ENCODE measurements around the gene ZMYND10.

Gene ZMYND10

DNA sequence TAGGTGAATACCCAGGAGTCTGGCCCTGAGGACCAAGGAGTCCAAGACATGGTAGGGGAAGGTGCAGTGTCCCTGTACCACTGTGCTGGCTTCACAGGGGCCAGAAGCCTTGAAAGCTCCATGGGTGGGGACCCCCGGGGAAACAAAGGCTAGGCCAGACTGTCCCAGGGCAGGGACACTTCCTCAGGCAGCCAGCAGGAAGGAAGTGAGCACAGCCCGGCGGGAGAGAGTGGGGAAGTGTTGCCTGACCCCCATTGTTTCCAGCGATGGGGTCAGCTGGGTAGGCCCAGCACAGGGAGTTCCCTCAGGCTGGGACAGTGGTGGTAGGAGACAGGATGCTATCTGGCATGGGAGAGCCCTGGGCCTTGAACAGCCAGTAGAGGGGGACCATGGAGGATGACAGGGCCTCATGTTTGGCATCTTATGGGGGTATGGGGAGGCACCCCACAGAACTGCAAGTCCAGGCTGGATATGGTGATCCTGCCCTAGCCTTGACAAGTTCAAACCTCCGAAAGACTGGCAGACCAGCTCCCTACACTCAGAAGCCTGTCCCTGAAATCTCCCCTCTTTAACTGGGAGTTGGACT lies 21.8 kb downstream of the ZMYND10 start:
- Histone ChIP-seq H3K27ac (ENCODE audit: low read depth, low read length, severe bottlenecking) (peak overlapping the region; percentile 49), H3K4me1 (ENCODE audit: control insufficient read depth, insufficient read depth, low read length, poor library complexity, severe bottlenecking) (peaks cover 50% of the 10 kb centered on the region), H3K9me3 (ENCODE audit: control insufficient read depth, low read length) (no peaks in the 10 kb centered on the region), H3K36me3 (ENCODE audit: control insufficient read depth, insufficient read depth, low read length) (peaks cover 41% of the 10 kb centered on the region), H3K4me3 (ENCODE audit: extremely low read depth, insufficient read depth, low read length, poor library complexity, severe bottlenecking) (no peak overlapping the region)
- 78 to 82% methylated on average over 4 of the region's 5 CpGs for WGBS, 2 experiments (ENCODE audit: insufficient coverage in 2 of 2)

DNA sequence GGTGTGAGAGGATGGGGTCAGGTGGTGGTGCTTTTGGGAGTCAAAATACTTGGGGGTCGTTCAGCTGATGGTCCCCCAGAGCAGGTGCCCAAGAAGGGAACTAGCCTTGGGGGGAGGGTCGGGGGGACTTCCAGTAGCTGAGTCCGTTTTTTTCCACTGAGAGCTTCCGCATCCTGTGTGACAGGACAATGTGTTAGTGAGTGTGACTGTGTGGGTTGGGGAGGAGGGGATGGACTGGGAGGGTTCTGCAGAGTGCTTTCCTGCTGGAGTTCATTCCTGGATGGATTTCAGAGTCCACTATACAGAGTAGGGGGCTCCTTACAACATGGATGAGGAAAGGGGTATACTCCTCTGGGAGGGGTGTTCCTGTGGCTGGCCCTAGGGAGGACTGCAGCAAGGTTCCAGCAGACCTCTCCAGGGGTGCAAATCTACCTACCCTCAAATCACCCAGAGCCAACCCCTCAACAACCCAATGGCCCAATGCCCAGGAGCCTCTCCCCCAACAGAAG lies 22.4 kb downstream of the ZMYND10 start:
- Histone ChIP-seq H3K9me3 (ENCODE audit: control insufficient read depth, low read length) (no peaks in the 10 kb centered on the region), H3K4me1 (ENCODE audit: control insufficient read depth, insufficient read depth, low read length, poor library complexity, severe bottlenecking) (peaks cover 50% of the 10 kb centered on the region), H3K4me3 (ENCODE audit: extremely low read depth, insufficient read depth, low read length, poor library complexity, severe bottlenecking) (peak overlapping the region; percentile 81), H3K27ac (ENCODE audit: low read depth, low read length, severe bottlenecking) (peak overlapping the region; percentile 99), H3K36me3 (ENCODE audit: control insufficient read depth, insufficient read depth, low read length) (peaks cover 47% of the 10 kb centered on the region)
- WGBS, 2 experiments (ENCODE audit: insufficient coverage in 2 of 2) = 63 to 74% methylated on average over 3 to 4 of the region's 4 CpGs

DNA sequence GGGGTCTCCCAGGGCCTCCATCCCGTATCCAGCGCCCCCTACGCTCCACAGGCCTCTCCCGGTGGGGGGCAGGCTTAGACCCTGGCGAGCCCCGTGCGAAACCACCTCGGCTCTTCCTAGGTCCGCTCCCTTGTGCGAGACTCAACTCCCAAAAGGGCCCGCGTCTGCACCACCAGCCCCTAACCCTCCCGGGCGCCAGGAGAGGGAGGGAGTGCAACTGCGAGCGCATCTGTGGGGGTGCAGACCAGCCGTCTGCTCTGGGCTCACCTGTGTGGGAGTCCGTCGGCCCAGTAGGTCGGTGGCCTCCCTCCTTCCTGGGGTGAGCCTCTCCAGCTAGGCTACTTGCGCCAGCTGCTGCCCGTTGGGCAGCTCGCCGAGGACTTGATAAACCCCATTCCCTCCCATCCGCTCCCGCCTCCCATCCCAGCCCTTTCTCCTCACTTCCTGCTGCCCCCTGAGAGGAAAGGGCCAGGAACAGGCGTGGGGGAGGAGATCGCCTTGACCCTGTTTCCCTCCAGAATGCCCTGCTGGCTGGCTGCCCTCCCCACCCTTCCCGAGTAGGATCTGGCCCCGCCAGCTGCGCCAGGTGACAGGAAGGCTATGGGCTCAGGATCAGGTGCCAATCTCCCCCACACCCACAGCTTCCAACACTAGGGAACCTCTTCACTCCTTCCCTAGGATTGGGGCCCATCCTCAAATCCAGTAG lies 23.0 kb downstream of the ZMYND10 start, which contains the start of gene HYAL2:
TSS of gene HYAL2 (minus strand) at position 360 of the 706 bp plus-strand sequence. CDS start 2,256 bp downstream, outside the sequence.
- WGBS, 2 experiments (ENCODE audit: insufficient coverage in 2 of 2) = 22 to 25% methylated on average over 13 to 23 of the region's 31 CpGs
- Histone ChIP-seq H3K4me1 (ENCODE audit: control insufficient read depth, insufficient read depth, low read length, poor library complexity, severe bottlenecking) (peaks cover 56% of the 10 kb centered on the region), H3K36me3 (ENCODE audit: control insufficient read depth, insufficient read depth, low read length) (peaks cover 53% of the 10 kb centered on the region), H3K27ac (ENCODE audit: low read depth, low read length, severe bottlenecking) (peak within 1 kb of the TSS; percentile 99), H3K9me3 (ENCODE audit: control insufficient read depth, low read length) (no peaks in the 10 kb centered on the region), H3K4me3 (ENCODE audit: extremely low read depth, insufficient read depth, low read length, poor library complexity, severe bottlenecking) (peak within 1 kb of the TSS; percentile 81)

DNA sequence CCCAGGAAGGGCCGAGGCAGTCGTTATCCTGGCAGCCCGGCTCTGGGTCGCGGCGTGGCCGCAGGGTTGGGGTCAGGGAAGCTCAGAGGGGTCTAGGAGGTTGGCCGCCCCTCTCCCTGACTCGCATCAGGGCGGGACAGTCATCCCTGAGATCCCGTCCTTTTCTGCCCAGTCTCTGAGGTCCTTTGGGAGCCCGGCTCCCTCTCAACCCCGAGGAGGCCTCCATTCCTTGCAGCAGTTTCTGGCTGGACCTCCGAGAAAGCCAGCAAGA lies 23.5 kb downstream of the ZMYND10 start:
- Histone ChIP-seq H3K27ac (ENCODE audit: low read depth, low read length, severe bottlenecking) (peak overlapping the region; percentile 99), H3K4me1 (ENCODE audit: control insufficient read depth, insufficient read depth, low read length, poor library complexity, severe bottlenecking) (peaks cover 56% of the 10 kb centered on the region), H3K4me3 (ENCODE audit: extremely low read depth, insufficient read depth, low read length, poor library complexity, severe bottlenecking) (peak overlapping the region; percentile 81), H3K36me3 (ENCODE audit: control insufficient read depth, insufficient read depth, low read length) (peaks cover 58% of the 10 kb centered on the region), H3K9me3 (ENCODE audit: control insufficient read depth, low read length) (no peaks in the 10 kb centered on the region)
- WGBS, 2 experiments (ENCODE audit: insufficient coverage in 2 of 2) = 7 to 15% methylated on average over 14 of the region's 14 CpGs

DNA sequence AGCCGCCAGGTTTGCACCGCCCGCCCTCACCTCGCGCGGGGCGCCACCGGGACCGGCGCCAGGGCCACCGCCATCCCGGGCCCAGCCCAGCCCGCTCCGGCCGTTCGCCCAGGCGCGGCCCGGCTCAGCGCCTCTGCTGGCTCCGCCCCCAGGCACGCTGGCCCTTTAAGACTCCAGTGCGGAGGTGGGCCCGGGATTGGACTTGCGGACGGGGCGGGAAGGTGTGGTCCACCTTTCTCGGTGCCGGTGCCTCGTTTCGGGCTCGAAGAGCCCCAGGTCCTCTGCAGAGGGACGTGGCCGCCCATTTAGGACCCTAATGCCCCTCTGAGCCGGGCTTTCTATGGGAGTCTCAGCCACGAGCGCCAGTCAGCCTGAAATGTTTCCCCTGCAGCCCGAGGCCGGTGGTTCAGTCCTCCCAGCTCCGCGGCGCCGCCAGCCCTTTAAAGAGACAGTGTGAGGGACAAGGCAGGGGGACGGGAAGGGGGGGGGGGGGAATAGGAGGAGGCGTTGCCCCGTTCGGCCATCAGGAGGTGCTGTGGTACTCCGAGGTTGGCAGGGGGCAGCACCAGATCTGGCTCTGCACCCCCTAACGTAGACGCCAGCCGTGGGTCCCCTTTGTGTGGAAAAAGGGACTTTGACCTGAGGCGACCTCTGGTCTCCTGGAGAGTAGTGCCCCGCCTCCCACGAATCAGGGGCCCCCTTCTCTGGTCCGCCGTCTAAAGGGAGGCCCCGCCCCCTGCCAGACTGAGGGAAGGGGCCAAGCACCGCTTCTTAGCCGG lies 24.0 kb downstream of the ZMYND10 start:
- Histone ChIP-seq H3K4me3 (ENCODE audit: extremely low read depth, insufficient read depth, low read length, poor library complexity, severe bottlenecking) (peak overlapping the region; percentile 81), H3K36me3 (ENCODE audit: control insufficient read depth, insufficient read depth, low read length) (peaks cover 62% of the 10 kb centered on the region), H3K4me1 (ENCODE audit: control insufficient read depth, insufficient read depth, low read length, poor library complexity, severe bottlenecking) (peaks cover 57% of the 10 kb centered on the region), H3K27ac (ENCODE audit: low read depth, low read length, severe bottlenecking) (peak overlapping the region; percentile 99), H3K9me3 (ENCODE audit: control insufficient read depth, low read length) (no peaks in the 10 kb centered on the region)
- 0 to 1% methylated on average over 34 to 44 of the region's 59 CpGs for WGBS, 2 experiments (ENCODE audit: insufficient coverage in 2 of 2)

- H3K4me1 ChIP-seq (ENCODE audit: control insufficient read depth, insufficient read depth, low read length, poor library complexity, severe bottlenecking) = peaks cover 57% of the 10 kb centered on the region
- 0% methylated on average over 23 to 26 of the region's 45 CpGs for WGBS, 2 experiments (ENCODE audit: insufficient coverage in 2 of 2)
- H3K27ac ChIP-seq (ENCODE audit: low read depth, low read length, severe bottlenecking) = peak overlapping the region; percentile 99
- H3K4me3 ChIP-seq (ENCODE audit: extremely low read depth, insufficient read depth, low read length, poor library complexity, severe bottlenecking) = peak overlapping the region; percentile 81
- peaks cover 62% of the 10 kb centered on the region for H3K36me3 ChIP-seq (ENCODE audit: control insufficient read depth, insufficient read depth, low read length)
- no peaks in the 10 kb centered on the region for H3K9me3 ChIP-seq (ENCODE audit: control insufficient read depth, low read length)
Measured at GRCh38 chr3:50320853-50321335, 24.6 kb downstream of the ZMYND10 start.

- H3K4me3 ChIP-seq (ENCODE audit: extremely low read depth, insufficient read depth, low read length, poor library complexity, severe bottlenecking) = peak overlapping the region; percentile 81
- WGBS, 2 experiments (ENCODE audit: insufficient coverage in 2 of 2) = 90 to 93% methylated on average over 26 to 29 of the region's 29 CpGs
- H3K27ac ChIP-seq (ENCODE audit: low read depth, low read length, severe bottlenecking) = no peak overlapping the region
- H3K9me3 ChIP-seq (ENCODE audit: control insufficient read depth, low read length) = no peaks in the 10 kb centered on the region
- peaks cover 62% of the 10 kb centered on the region for H3K36me3 ChIP-seq (ENCODE audit: control insufficient read depth, insufficient read depth, low read length)
- H3K4me1 ChIP-seq (ENCODE audit: control insufficient read depth, insufficient read depth, low read length, poor library complexity, severe bottlenecking) = peaks cover 57% of the 10 kb centered on the region
Measured at GRCh38 chr3:50319894-50320625, 25.5 kb downstream of the ZMYND10 start.

- Histone ChIP-seq H3K4me1 (ENCODE audit: control insufficient read depth, insufficient read depth, low read length, poor library complexity, severe bottlenecking) (peaks cover 55% of the 10 kb centered on the region), H3K27ac (ENCODE audit: low read depth, low read length, severe bottlenecking) (no peak overlapping the region), H3K9me3 (ENCODE audit: control insufficient read depth, low read length) (no peaks in the 10 kb centered on the region), H3K36me3 (ENCODE audit: control insufficient read depth, insufficient read depth, low read length) (peaks cover 60% of the 10 kb centered on the region), H3K4me3 (ENCODE audit: extremely low read depth, insufficient read depth, low read length, poor library complexity, severe bottlenecking) (no peak overlapping the region)
- 93 to 96% methylated on average over 11 to 16 of the region's 16 CpGs for whole genome bisulfite sequencing, 2 experiments (ENCODE audit: insufficient coverage in 2 of 2)
Measured at GRCh38 chr3:50319181-50319893, 26.2 kb downstream of the ZMYND10 start.

DNA sequence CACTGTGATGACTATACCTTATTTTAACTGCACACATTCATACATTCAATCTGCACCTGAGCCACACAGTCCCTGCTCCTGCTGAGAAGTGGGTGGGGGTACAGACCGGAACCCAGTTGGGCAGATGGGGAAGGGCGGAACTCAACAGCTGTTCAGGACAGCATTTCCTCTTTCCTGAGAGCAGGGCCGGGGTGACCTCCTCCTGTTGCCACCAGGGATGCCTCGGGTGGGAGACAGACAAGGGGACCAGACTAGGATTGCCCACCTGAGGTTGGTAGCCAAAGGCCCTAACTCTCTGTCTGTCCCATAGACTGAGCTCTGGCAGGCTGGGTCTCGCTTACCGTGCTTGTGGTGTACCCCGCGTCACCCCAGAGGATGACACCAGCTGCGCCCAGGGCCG lies 26.9 kb downstream of the ZMYND10 start:
- H3K36me3 ChIP-seq (ENCODE audit: control insufficient read depth, insufficient read depth, low read length) = peaks cover 58% of the 10 kb centered on the region
- H3K4me1 ChIP-seq (ENCODE audit: control insufficient read depth, insufficient read depth, low read length, poor library complexity, severe bottlenecking) = peaks cover 48% of the 10 kb centered on the region
- no peak overlapping the region for H3K27ac ChIP-seq (ENCODE audit: low read depth, low read length, severe bottlenecking)
- WGBS, 2 experiments (ENCODE audit: insufficient coverage in 2 of 2) = 95 to 97% methylated on average over 9 to 10 of the region's 10 CpGs
- no peak overlapping the region for H3K4me3 ChIP-seq (ENCODE audit: extremely low read depth, insufficient read depth, low read length, poor library complexity, severe bottlenecking)
- peaks cover 3% of the 10 kb centered on the region for H3K9me3 ChIP-seq (ENCODE audit: control insufficient read depth, low read length)

- WGBS, 2 experiments (ENCODE audit: insufficient coverage in 2 of 2) = 95 to 97% methylated on average over 11 of the region's 11 CpGs
- no peak overlapping the region for H3K4me3 ChIP-seq (ENCODE audit: extremely low read depth, insufficient read depth, low read length, poor library complexity, severe bottlenecking)
Measured at GRCh38 chr3:50318163-50318562, 27.4 kb downstream of the ZMYND10 start.

More at GRCh38 chr3:50318163-50318562, 27.4 kb downstream of the ZMYND10 start:
- Histone ChIP-seq H3K4me1 (ENCODE audit: control insufficient read depth, insufficient read depth, low read length, poor library complexity, severe bottlenecking) (peaks cover 44% of the 10 kb centered on the region), H3K36me3 (ENCODE audit: control insufficient read depth, insufficient read depth, low read length) (peaks cover 61% of the 10 kb centered on the region), H3K9me3 (ENCODE audit: control insufficient read depth, low read length) (peaks cover 4% of the 10 kb centered on the region), H3K27ac (ENCODE audit: low read depth, low read length, severe bottlenecking) (no peak overlapping the region)

Measured in mesodermal cell (in vitro differentiated cells).